ENCODE data around the gene ACSBG1. TPM values are rescaled to one million over a fixed set of nuclear protein-coding genes. Genes with fewer than 3 reads are reported as not detected.
"Not testable (repeated sequence)": the region's sequence is repeated elsewhere in the genome, so short reads cannot be mapped to it uniquely, and the experiment has no call there.

Gene ACSBG1
- total RNA-seq, 2 experiments from 2014 or later: 0.25 TPM; not detected in 1

DNA sequence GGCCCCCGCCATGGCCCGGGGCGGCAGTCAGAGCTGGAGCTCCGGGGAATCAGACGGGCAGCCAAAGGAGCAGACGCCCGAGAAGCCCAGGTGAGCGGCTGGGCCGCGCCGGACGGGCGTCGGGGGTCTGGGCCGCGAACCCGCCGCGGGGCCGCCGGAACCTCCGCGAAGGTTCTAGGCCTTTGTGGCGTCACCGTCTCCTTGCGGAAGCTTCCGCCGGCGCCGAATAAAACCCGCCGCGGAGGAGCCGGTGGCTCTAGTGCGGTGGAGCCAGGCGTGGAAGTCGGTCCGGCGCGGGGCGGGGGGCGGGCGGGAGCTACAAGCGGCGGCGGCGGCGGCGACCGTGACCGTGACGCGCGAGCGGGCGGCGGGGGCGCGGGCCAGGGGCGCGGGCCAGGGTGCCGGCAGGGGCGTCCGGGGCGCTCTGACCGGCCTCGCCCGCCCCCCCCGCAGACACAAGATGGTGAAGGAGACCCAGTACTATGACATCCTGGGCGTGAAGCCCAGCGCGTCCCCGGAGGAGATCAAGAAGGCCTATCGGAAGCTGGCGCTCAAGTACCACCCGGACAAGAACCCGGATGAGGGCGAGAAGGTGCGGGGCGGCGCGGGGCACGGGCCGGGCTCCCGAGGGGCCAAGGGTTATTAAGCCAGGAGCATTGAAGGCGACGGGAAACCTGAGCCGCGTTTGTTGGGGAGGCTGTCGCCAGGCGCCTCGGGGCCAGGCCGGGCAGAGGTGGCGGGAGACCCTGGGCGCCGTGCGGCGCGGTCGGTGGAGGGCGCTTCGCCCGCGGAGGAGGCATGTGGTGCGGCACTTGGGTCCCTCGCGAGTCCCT, 30.2 kb upstream of the ACSBG1 start, which contains the start of gene DNAJA4:
TSS of gene DNAJA4 (plus strand) at position 259 of the 833 bp plus-strand sequence. CDS start at position 461, 202 bp downstream.
- POLR2A ChIA-PET: interaction anchor here (0.7 to 3.4 kb wide), 7 partner anchors 12 to 276 kb away, joined by 3 to 33 read pairs (median 4); partner anchors contain the start of genes IREB2, PSMA4 and SKIC8
- ATAC-seq (ENCODE audit: low read depth) (peak; percentile 82), DNase-seq (peak; percentile 77)
- peak within 1 kb of the TSS; percentile 89 for H3K27ac Mint-ChIP-seq
- H3K4me1 Mint-ChIP-seq: peaks cover 24% of the 10 kb centered on the region
- no peaks in the 10 kb centered on the region for H3K9me3 Mint-ChIP-seq
- peak within 1 kb of the TSS; percentile 88 for H3K4me3 Mint-ChIP-seq
- no peaks in the 10 kb centered on the region for H3K27me3 Mint-ChIP-seq
- peaks cover 2% of the 10 kb centered on the region for H3K36me3 Mint-ChIP-seq

DNA sequence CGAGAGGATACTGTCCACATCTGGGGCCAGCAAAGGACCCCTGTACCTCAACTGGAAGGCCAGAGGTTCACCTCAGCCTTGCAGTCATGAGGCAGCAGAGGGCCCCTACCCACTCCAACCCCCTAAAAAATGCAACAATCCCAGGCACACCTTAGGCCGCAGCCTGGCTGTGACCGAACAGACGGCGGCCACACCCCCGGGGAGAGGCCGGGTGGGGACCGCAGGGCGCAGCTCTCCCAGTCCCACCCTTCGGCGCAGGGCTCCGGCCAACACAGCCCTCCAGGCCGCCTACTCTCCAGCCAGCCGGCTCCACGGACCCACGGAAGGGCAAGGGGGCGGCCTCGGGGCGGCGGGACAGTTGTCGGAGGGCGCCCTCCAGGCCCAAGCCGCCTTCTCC, 29.5 kb upstream of the ACSBG1 start:
- H3K27me3 Mint-ChIP-seq: no peaks in the 10 kb centered on the region
- POLR2A ChIA-PET: interaction anchor here (0.9 to 3.4 kb wide), 5 partner anchors 12 to 277 kb away, joined by 3 to 33 read pairs (median 4); partner anchors contain the start of genes PSMA4 and SKIC8
- H3K27ac Mint-ChIP-seq: peak overlapping the region; percentile 67
- H3K36me3 Mint-ChIP-seq: peaks cover 2% of the 10 kb centered on the region
- H3K4me3 Mint-ChIP-seq: peak overlapping the region; percentile 58
- peaks cover 24% of the 10 kb centered on the region for H3K4me1 Mint-ChIP-seq
- peak; percentile 3 for ATAC-seq (ENCODE audit: low read depth)
- no peak for DNase-seq
- H3K9me3 Mint-ChIP-seq: no peaks in the 10 kb centered on the region

DNA sequence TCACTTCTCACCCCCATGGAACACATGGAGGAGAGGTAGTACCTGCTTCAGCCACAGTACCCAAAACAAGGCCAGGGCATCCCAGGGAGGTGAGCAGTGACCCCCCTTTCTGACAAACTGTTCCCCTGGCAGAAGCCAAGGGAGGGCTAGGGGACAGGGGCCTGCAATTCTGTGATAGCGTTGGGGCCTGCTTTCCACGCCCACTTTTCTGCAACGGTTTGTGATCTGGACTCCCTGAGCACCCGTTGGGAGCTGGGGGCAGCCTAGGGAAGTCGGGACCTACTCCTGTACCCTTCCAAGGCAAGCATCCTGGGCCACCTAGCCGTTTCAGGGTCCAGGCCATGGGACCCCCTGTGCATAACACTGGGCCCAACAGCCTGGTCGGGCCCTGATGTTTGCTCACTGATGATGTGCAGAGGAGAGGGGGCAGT, 29.0 kb upstream of the ACSBG1 start:
- POLR2A ChIA-PET: interaction anchor here (3.4 kb wide), 1 partner anchor 36 kb away, joined by 33 read pairs; the partner anchor contains the start of gene SKIC8
- H3K36me3 Mint-ChIP-seq: peaks cover 2% of the 10 kb centered on the region
- H3K9me3 Mint-ChIP-seq: no peaks in the 10 kb centered on the region
- no peaks in the 10 kb centered on the region for H3K27me3 Mint-ChIP-seq
- H3K4me3 Mint-ChIP-seq: peak overlapping the region; percentile 58
- ATAC-seq (ENCODE audit: low read depth) (no peak), DNase-seq (no peak)
- H3K4me1 Mint-ChIP-seq: peaks cover 22% of the 10 kb centered on the region
- peak overlapping the region; percentile 67 for H3K27ac Mint-ChIP-seq

DNA sequence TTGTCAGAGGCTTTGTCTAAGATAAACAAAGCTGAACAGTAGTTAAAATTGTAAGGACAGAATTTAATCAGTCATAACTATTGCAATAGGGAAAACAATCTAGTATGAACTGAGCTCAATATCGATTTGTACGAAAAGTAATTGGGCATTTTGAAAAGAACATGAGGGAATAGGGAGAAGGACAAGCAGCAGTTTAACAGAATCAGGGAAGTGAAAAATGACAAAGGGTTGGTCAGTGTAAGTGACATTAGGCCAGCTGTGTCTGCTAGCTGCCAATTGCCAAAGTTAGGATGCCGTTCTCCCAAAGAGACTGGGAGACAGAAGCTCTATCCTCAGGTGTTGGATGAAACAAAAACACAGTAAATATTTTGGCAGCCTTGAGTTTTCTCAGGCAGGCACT, 26.7 kb upstream of the ACSBG1 start:
- no peak overlapping the region for H3K27ac Mint-ChIP-seq
- no peak for DNase-seq
- no peak overlapping the region for H3K4me3 Mint-ChIP-seq
- no peak for ATAC-seq (ENCODE audit: low read depth)
- H3K36me3 Mint-ChIP-seq: no peaks in the 10 kb centered on the region
- POLR2A ChIA-PET: no interaction called here
- peaks cover 11% of the 10 kb centered on the region for H3K4me1 Mint-ChIP-seq
- H3K9me3 Mint-ChIP-seq: no peaks in the 10 kb centered on the region
- H3K27me3 Mint-ChIP-seq: peaks cover 4% of the 10 kb centered on the region

DNA sequence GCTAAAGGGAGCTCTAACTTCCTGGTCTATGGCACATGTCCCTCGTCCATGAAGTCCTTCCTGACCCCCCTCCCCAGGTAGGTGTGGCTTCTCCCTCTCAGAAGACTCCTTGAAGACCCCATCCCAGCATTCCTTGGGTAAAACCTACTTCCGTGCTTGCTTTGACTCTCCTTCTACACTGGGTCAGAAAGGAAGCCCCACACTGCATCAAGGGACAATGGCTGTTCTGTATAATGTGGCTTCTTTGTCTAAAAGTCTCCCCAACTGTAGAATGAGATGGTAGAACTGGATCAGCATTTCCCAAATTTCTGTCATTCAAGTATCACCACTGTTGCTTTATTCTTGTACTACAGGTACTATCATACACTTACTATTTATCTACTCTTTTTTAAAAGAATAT, 26.1 kb upstream of the ACSBG1 start:
- H3K4me1 Mint-ChIP-seq: peaks cover 5% of the 10 kb centered on the region
- DNase-seq (no peak), ATAC-seq (ENCODE audit: low read depth) (no peak)
- no peak overlapping the region for H3K4me3 Mint-ChIP-seq
- no peak overlapping the region for H3K27ac Mint-ChIP-seq
- no peaks in the 10 kb centered on the region for H3K36me3 Mint-ChIP-seq
- no peaks in the 10 kb centered on the region for H3K9me3 Mint-ChIP-seq
- POLR2A ChIA-PET: no interaction called here
- peaks cover 4% of the 10 kb centered on the region for H3K27me3 Mint-ChIP-seq

DNA sequence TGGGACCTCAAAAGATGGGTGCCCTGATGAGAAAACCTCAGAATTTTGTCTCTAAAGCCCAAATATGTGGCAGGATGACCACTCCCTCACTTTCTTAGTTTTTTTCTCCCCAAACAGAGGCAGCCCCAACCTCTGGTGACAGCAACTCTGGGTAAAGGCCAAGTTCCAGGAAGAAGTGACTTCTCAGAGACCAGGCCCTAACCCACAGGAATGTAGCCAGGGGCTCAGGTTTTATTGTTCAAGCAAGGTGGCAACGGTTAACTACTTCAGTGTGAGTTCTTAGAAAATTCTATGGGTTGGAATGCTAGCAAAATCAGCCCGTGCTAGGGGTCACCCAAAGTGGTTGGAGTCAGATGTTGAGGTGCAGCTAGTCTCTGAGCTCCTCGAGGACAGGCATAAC, 24.9 kb upstream of the ACSBG1 start:
- POLR2A ChIA-PET: no interaction called here

DNA sequence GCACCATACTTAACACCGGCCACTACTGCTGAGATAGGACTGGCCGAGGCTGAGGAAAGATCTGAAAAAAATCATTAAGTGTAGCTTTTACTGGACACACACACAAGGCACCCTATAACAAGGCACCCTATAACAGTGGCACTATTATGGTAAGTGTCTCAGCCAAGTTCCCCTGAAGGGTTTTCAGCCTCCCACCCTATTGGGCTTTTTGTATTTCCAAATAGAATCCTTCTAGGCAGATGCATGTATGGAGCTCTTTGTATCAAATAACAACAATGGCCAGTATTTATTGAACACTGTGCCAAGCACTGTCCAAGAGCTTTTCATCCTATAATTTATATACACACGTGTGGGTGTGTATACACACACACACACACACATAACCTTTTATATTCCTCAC, 23.3 kb upstream of the ACSBG1 start:
- Mint-ChIP-seq H3K4me3 (no peak overlapping the region), H3K36me3 (no peaks in the 10 kb centered on the region), H3K27ac (no peak overlapping the region), H3K9me3 (no peaks in the 10 kb centered on the region), H3K4me1 (no peaks in the 10 kb centered on the region), H3K27me3 (peaks cover 4% of the 10 kb centered on the region)
- ATAC-seq (ENCODE audit: low read depth) (no peak), DNase-seq (no peak)
- POLR2A ChIA-PET: no interaction called here

More for the DNA sequence above, 24.9 kb upstream of the ACSBG1 start:
- Mint-ChIP-seq H3K4me1 (no peaks in the 10 kb centered on the region), H3K9me3 (no peaks in the 10 kb centered on the region), H3K36me3 (no peaks in the 10 kb centered on the region), H3K4me3 (no peak overlapping the region), H3K27me3 (peaks cover 4% of the 10 kb centered on the region), H3K27ac (no peak overlapping the region)
- ATAC-seq (ENCODE audit: low read depth) (no peak), DNase-seq (no peak)

DNA sequence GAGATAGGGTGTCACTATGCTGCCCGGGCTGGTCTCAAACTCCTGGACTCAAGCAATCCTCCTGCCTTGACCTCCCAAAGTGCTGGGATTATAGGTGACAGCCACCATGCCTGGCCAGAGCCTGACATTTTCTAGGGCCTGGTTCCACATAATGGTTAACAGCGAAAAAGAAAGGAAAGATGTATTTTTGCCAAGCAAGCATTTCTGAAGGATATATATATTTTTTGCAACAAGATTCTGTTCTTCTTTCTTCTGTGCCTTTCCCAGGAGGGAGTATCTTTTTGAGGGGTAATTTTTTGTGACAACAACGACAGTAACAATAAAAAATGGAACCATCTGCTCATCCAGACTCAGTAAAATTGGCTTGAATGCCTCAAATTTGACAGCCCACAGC, 21.7 kb upstream of the ACSBG1 start:
- no peak overlapping the region for H3K27ac Mint-ChIP-seq
- no peaks in the 10 kb centered on the region for H3K9me3 Mint-ChIP-seq
- POLR2A ChIA-PET: no interaction called here

DNA sequence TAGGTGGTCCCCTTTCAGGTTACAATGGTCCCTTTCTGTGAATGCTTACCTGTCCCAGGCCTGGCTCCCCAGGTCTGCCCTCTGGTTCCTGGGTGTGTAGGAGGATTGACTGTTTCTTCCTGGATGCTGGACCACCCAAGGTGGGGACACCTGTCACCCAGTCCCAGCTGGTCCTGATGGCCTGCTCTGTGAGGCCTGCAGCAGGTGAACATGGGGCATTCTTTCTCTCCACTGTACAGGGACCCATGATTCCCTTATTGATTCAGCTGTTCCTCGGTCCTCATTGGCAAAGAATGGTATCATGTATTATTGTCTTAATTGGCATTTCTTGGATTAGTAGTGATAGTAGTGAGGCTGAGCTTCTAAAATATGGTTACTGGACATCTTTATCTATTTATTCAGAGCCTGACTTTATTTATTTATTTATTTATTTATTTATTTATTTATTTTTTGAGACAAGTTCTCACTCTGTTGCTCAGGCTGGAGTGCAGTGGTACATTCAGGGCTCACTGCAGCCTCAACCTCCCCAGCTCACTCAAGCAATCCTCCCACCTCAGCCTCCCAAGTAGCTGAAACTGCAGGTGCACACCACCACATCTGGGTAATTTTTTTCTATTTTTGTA, 21.2 kb upstream of the ACSBG1 start:
- Mint-ChIP-seq H3K9me3 (no peaks in the 10 kb centered on the region), H3K27ac (no peak overlapping the region), H3K36me3 (no peaks in the 10 kb centered on the region), H3K4me1 (no peaks in the 10 kb centered on the region), H3K27me3 (peaks cover 8% of the 10 kb centered on the region), H3K4me3 (no peak overlapping the region)
- POLR2A ChIA-PET: no interaction called here
- ATAC-seq (ENCODE audit: low read depth): no peak
- no peak for DNase-seq

More for the DNA sequence above, 21.7 kb upstream of the ACSBG1 start:
- no peak for ATAC-seq (ENCODE audit: low read depth)
- no peak for DNase-seq
- H3K27me3 Mint-ChIP-seq: peaks cover 8% of the 10 kb centered on the region
- no peak overlapping the region for H3K4me3 Mint-ChIP-seq
- no peaks in the 10 kb centered on the region for H3K4me1 Mint-ChIP-seq
- no peaks in the 10 kb centered on the region for H3K36me3 Mint-ChIP-seq

DNA sequence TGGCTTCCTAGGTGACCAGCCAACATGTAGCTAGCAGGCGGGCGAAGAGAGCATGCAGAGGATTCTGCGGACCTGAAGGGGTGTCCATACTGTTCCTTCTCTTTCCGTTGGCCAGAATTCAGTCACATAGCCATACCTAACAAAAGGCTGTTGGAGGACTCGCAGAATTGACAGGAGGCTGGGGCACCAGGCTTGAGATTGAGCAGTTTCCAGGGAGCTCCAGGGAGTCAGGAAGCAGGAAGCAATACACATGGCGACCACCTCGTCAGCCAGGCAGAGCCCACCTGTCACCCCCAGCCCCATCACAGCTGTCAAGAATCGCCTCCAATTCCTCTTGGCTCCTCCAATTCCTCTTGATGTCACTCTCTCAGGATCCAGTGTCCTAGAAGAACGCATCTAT, 16.8 kb upstream of the ACSBG1 start:
- no peaks in the 10 kb centered on the region for H3K36me3 Mint-ChIP-seq
- no peaks in the 10 kb centered on the region for H3K9me3 Mint-ChIP-seq
- DNase-seq: no peak
- no peak overlapping the region for H3K4me3 Mint-ChIP-seq
- H3K4me1 Mint-ChIP-seq: no peaks in the 10 kb centered on the region
- POLR2A ChIA-PET: no interaction called here
- peaks cover 6% of the 10 kb centered on the region for H3K27me3 Mint-ChIP-seq
- H3K27ac Mint-ChIP-seq: no peak overlapping the region
- no peak for ATAC-seq (ENCODE audit: low read depth)

DNA sequence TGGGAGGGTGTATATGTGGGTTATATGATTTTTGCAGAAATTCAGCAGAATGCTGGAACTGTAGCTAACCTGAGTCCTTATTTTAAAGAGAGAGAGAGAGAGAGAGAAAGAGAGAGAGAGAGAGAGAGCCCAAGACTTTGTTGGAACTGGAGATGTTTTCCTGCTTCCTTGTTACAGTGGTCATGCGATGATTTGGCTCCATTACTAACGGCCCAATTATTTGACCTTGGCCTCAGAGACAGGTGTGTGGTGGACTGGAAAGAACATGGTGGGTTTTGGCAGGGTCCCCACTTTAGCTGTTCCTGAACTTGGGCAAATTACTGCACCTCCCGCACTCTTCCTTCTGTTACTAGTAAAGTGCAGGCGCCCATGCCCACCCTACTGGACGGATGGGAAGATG, 14.8 kb upstream of the ACSBG1 start:
- DNase-seq (no peak), ATAC-seq (ENCODE audit: low read depth) (no peak)
- H3K4me1 Mint-ChIP-seq: no peaks in the 10 kb centered on the region
- POLR2A ChIA-PET: no interaction called here
- H3K27me3 Mint-ChIP-seq: peaks cover 6% of the 10 kb centered on the region
- no peak overlapping the region for H3K27ac Mint-ChIP-seq
- H3K36me3 Mint-ChIP-seq: no peaks in the 10 kb centered on the region
- H3K4me3 Mint-ChIP-seq: no peak overlapping the region
- H3K9me3 Mint-ChIP-seq: no peaks in the 10 kb centered on the region

DNA sequence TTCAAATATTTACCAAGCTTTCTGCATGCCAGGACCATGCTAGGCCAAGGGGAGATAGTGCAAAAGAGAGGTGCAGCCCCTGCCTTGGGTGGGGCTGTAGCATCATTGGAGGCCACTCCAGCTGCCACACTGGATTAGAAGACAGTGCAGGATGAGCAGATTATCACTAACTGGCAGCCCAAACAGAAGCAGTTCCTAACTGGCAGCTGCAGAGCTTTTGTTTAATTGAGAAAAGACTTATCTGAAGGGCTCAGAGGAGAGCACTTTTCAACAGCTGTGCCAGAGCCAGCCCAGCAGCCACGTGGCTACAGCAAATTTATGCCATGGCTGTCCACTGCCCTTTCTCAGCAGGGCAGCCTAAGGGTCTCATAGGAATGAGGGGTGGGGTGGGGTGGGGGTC, 13.5 kb upstream of the ACSBG1 start:
- H3K27ac Mint-ChIP-seq: no peak overlapping the region
- H3K9me3 Mint-ChIP-seq: no peaks in the 10 kb centered on the region
- DNase-seq: no peak
- no peak for ATAC-seq (ENCODE audit: low read depth)
- no peak overlapping the region for H3K4me3 Mint-ChIP-seq
- peaks cover 6% of the 10 kb centered on the region for H3K27me3 Mint-ChIP-seq
- H3K4me1 Mint-ChIP-seq: no peaks in the 10 kb centered on the region
- POLR2A ChIA-PET: no interaction called here
- H3K36me3 Mint-ChIP-seq: no peaks in the 10 kb centered on the region

DNA sequence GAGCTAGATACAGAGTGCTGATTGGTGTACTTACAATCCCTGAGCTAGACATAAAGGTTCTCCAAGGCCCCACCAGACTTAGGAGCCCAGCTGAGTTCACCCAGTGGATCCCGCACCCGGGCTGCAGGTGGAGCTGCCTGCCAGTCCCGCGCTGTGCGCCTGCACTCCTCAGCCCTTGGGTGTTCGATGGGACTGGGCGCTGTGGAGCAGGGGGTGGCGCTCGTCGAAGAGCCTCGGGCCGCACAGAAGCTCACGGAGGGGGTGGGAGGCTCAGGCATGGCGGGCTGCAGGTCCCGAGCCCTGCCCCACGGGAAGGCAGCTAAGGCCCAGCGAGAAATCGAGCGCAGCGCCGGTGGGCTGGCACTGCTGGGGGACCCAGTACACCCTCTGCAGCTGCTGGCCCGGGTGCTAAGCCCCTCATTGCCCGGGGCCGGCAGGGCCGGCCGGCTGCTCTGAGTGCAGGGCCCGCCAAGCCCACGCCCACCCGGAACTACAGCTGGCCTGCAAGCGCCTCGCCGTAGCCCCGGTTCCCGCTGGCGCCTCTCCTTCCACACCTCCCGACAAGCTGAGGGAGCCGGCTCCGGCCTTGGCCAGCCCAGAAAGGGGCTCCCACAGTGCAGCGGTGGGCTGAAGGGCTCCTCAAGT, 11.7 kb upstream of the ACSBG1 start:
- DNase-seq; POLR2A ChIA-PET; H3K36me3 Mint-ChIP-seq; H3K4me1 Mint-ChIP-seq; ATAC-seq (ENCODE audit: low read depth); H3K27me3 Mint-ChIP-seq; H3K9me3 Mint-ChIP-seq; H3K4me3 Mint-ChIP-seq; H3K27ac Mint-ChIP-seq: not testable (repeated sequence)
